GM21390 (cell line): ENCODE measurements around the gene GP9.
"Not testable (repeated sequence)": the region's sequence is repeated elsewhere in the genome, so short reads cannot be mapped to it uniquely, and the experiment has no call there.

ENCODE experiments used
- ATAC-seq: cut with Tn5 transposase; IDR thresholded peaks from one replicate; pipeline ENCODE4 v1.9.1; 2021; ENCODE audit not compliant: unreplicated experiment

The GP9 gene

GRCh38 chr3:129106866-129107565, 46.4 kb downstream of the GP9 start:
- ATAC-seq: no peak

GRCh38 chr3:129107793-129108192, 47.2 kb downstream of the GP9 start:
- ATAC-seq: no peak

- not testable (repeated sequence) for ATAC-seq
Observed at GRCh38 chr3:129111076-129111780, 50.6 kb downstream of the GP9 start.
